H1 (cell line): ENCODE data around the gene GDPD5. TPM values are rescaled to one million over a fixed set of nuclear protein-coding genes. Genes with fewer than 3 reads are reported as not detected.

Experiments
- CTCF ChIA-PET: fragments of 300-600 bp; sonication (Branson Sonifier 250); formaldehyde crosslinking; loops from one replicate; lab custom pipeline; 2021; ENCODE audit not compliant: partially characterized antibody; lab: Charles Lee
- POLR2A ChIA-PET: fragments of 300-600 bp; sonication (Branson Sonifier 250); formaldehyde crosslinking; loops from one replicate; lab custom pipeline; 2021; ENCODE audit warnings: inconsistent platforms; ENCODE audit not compliant: partially characterized antibody; lab: Charles Lee
- DNase-seq, 2 experiments: peaks; one replicate each; pipeline versions ENCODE4 v3.0.0 to v3.0.0-alpha.2; 2010 to 2022; ENCODE audit warnings: low spot score in 2 of 2, low read depth in 1 of 2, mixed read lengths in 1 of 2
- FAIRE-seq: peaks from 2 replicates; lab custom pipeline; 2011; peaks lifted over from hg19 to GRCh38; lab: Jason Lieb, UNC
- H2AFZ ChIP-seq: 2 replicates; pipeline ENCODE4 v1.8.1; 2012; ENCODE audit warnings: low read length, inconsistent platforms
- H2AK5ac ChIP-seq: 2 replicates; pipeline ENCODE4 v1.6.1; 2013; ENCODE audit warnings: low read depth, low read length
- H2BK120ac ChIP-seq: replicated peaks from 2 replicates; pipeline ENCODE3; 2013; ENCODE audit warnings: low read depth, low read length, inconsistent platforms
- H2BK12ac ChIP-seq: 2 replicates; pipeline ENCODE4 v1.6.1; 2013; ENCODE audit warnings: low read depth, low read length
- H2BK15ac ChIP-seq: 2 replicates; pipeline ENCODE4 v1.6.1; 2013; ENCODE audit warnings: low read length
- H2BK20ac ChIP-seq: 2 replicates; pipeline ENCODE4 v1.6.1; 2013; ENCODE audit warnings: low read length
- H2BK5ac ChIP-seq: 2 replicates; pipeline ENCODE4 v1.6.1; 2013; ENCODE audit warnings: low read depth, low read length
- H3K14ac ChIP-seq: 2 replicates; pipeline ENCODE4 v1.6.1; 2013; ENCODE audit warnings: inconsistent platforms; ENCODE audit not compliant: insufficient read length
- H3K18ac ChIP-seq: 2 replicates; pipeline ENCODE4 v1.6.1; 2013; ENCODE audit warnings: low read length; ENCODE audit errors: extremely low read depth
- H3K23ac ChIP-seq: 2 replicates; pipeline ENCODE4 v1.6.1; 2013; ENCODE audit warnings: inconsistent platforms; ENCODE audit not compliant: insufficient read length
- H3K23me2 ChIP-seq: 2 replicates; pipeline ENCODE4 v1.6.1; 2013; ENCODE audit warnings: low read depth, low read length
- H3K27ac ChIP-seq: 2 replicates; pipeline ENCODE4 v1.6.1; 2011; ENCODE audit warnings: low read depth, low read length, inconsistent platforms
- H3K27me3 ChIP-seq, 4 experiments: replicated peaks in 1 of 4; 1 replicate in 1 of 4; 2 replicates in 3 of 4; pipeline versions ENCODE4 v1.6.1 to v1.8.1; 2011 to 2013; ENCODE audit warnings: low read length in 3 of 4, mild to moderate bottlenecking in 3 of 4, inconsistent platforms in 2 of 4, mixed read lengths in 2 of 4, moderate library complexity in 1 of 4; ENCODE audit not compliant: control insufficient read depth in 3 of 4, insufficient read depth in 3 of 4; ENCODE audit errors: extremely low read depth in 1 of 4
- H3K36me3 ChIP-seq, 4 experiments: 2 replicates each; pipeline versions ENCODE4 v1.6.1 to v1.8.1; 2011 to 2013; ENCODE audit warnings: mild to moderate bottlenecking in 4 of 4, low read length in 3 of 4, moderate library complexity in 2 of 4, control low read depth in 1 of 4, inconsistent platforms in 1 of 4; ENCODE audit not compliant: insufficient read depth in 4 of 4, control insufficient read depth in 2 of 4
- H3K4ac ChIP-seq: replicated peaks from 2 replicates; pipeline ENCODE3; 2013; ENCODE audit warnings: low read length, low read depth, mixed read lengths, inconsistent platforms; ENCODE audit not compliant: insufficient read length
- H3K4me1 ChIP-seq, 4 experiments: replicated peaks in 1 of 4; 1 replicate in 1 of 4; 2 replicates in 3 of 4; pipeline versions ENCODE4 v1.6.1 to v1.8.1; 2011 to 2013; ENCODE audit warnings: low read length in 3 of 4, inconsistent platforms in 2 of 4, mixed read lengths in 1 of 4; ENCODE audit not compliant: insufficient read depth in 4 of 4, control insufficient read depth in 3 of 4
- H3K4me2 ChIP-seq, 2 experiments: 2 replicates each; pipeline versions ENCODE4 v1.6.1 to v1.8.1; 2011 to 2013; ENCODE audit warnings: low read depth in 2 of 2, low read length in 2 of 2, control low read depth in 1 of 2, inconsistent platforms in 1 of 2, mild to moderate bottlenecking in 1 of 2; ENCODE audit not compliant: insufficient read depth in 1 of 2
- H3K4me3 ChIP-seq, 4 experiments: fragments of 200-600, 300-600 bp in 1 of 4; sonication (generic), shearing (Covaris generic), sonication (Bioruptor Twin) in 1 of 4; 2 replicates each; pipeline versions ENCODE4 v1.5.1 to v1.8.1; 2011 to 2016; ENCODE audit warnings: low read length in 4 of 4, low read depth in 3 of 4, control low read depth in 2 of 4, inconsistent platforms in 2 of 4, mild to moderate bottlenecking in 2 of 4, mixed read lengths in 1 of 4, moderate library complexity in 1 of 4; ENCODE audit not compliant: insufficient read depth in 2 of 4; ENCODE audit errors: extremely low read depth in 1 of 4
- H3K56ac ChIP-seq: replicated peaks from 2 replicates; pipeline ENCODE3; 2013; ENCODE audit warnings: low read depth, mild to moderate bottlenecking, mixed read lengths, low read length, inconsistent platforms; ENCODE audit not compliant: insufficient read length
- H3K79me1 ChIP-seq: 2 replicates; pipeline ENCODE4 v1.6.1; 2013; ENCODE audit warnings: low read depth, low read length, control low read depth
- H3K79me2 ChIP-seq, 2 experiments: 2 replicates each; pipeline versions ENCODE4 v1.6.1 to v1.8.1; 2012 to 2013; ENCODE audit warnings: low read length in 2 of 2, mild to moderate bottlenecking in 2 of 2, inconsistent platforms in 1 of 2; ENCODE audit not compliant: insufficient read depth in 2 of 2, control insufficient read depth in 1 of 2
- H3K9ac ChIP-seq, 4 experiments: replicated peaks in 1 of 4; 1 replicate in 1 of 4; 2 replicates in 3 of 4; pipeline versions ENCODE4 v1.6.1 to v1.8.1; 2011 to 2013; ENCODE audit warnings: low read depth in 3 of 4, low read length in 3 of 4, control low read depth in 2 of 4, mild to moderate bottlenecking in 2 of 4, moderate library complexity in 2 of 4, inconsistent platforms in 1 of 4; ENCODE audit errors: extremely low read depth in 1 of 4
- H3K9me3 ChIP-seq, 2 experiments: 2 replicates each; pipeline versions ENCODE4 v1.6.1 to v1.8.1; 2012 to 2013; ENCODE audit warnings: mild to moderate bottlenecking in 2 of 2, moderate library complexity in 2 of 2, control low read depth in 1 of 2, inconsistent platforms in 1 of 2, low read depth in 1 of 2, low read length in 1 of 2, mixed read lengths in 1 of 2; ENCODE audit not compliant: insufficient read depth in 2 of 2
- H4K20me1 ChIP-seq, 2 experiments: replicated peaks in 1 of 2; 2 replicates each; pipeline versions ENCODE3 to v1.8.1; 2011 to 2013; ENCODE audit warnings: inconsistent platforms in 2 of 2, low read length in 2 of 2, mild to moderate bottlenecking in 1 of 2; ENCODE audit not compliant: insufficient read depth in 2 of 2, control insufficient read depth in 1 of 2
- H4K5ac ChIP-seq: 2 replicates; pipeline ENCODE4 v1.6.1; 2013; ENCODE audit warnings: low read length, low read depth, mixed read lengths, inconsistent platforms; ENCODE audit not compliant: insufficient read length
- H4K8ac ChIP-seq: 2 replicates; pipeline ENCODE4 v1.8.0; 2013; ENCODE audit warnings: mild to moderate bottlenecking, moderate library complexity, low read length, inconsistent platforms; ENCODE audit not compliant: insufficient read depth; ENCODE audit errors: extremely low read depth
- H4K91ac ChIP-seq: replicated peaks from 2 replicates; pipeline ENCODE3; 2013; ENCODE audit warnings: low read length, mixed read lengths, inconsistent platforms; ENCODE audit not compliant: insufficient read length
- CBX5 ChIP-seq: fragments of 300-800, 300-1000 bp; sonication (generic); IDR thresholded peaks from 2 replicates; pipeline ENCODE4 v1.7.1; 2016; ENCODE audit warnings: antibody characterized with exemption, low read length, low read depth
- EZH2 ChIP-seq: fragments of 200-600 bp; sonication (generic); IDR thresholded peaks from 2 replicates; pipeline ENCODE4 v1.7.1; 2012; ENCODE audit warnings: low read depth, mild to moderate bottlenecking, moderate library complexity, low read length, inconsistent platforms; ENCODE audit not compliant: severe bottlenecking
- HDAC2 ChIP-seq, 2 experiments: fragments of 300-600 bp in 1 of 2; sonication (generic) in 1 of 2; IDR thresholded peaks; 2 replicates each; pipeline ENCODE4 v1.6.1; 2011 to 2012; ENCODE audit warnings: low read depth in 2 of 2, low read length in 2 of 2, mild to moderate bottlenecking in 2 of 2, moderate library complexity in 2 of 2, borderline replicate concordance in 1 of 2, inconsistent platforms in 1 of 2
- KDM4A ChIP-seq: IDR thresholded peaks from one replicate; pipeline ENCODE4 v1.7.1; 2012; ENCODE audit warnings: low read depth, mild to moderate bottlenecking, moderate library complexity, low read length, inconsistent platforms; ENCODE audit not compliant: severe bottlenecking
- NANOG ChIP-seq: IDR thresholded peaks from 2 replicates; pipeline ENCODE4 v1.6.1; 2011; ENCODE audit warnings: low read length, low read depth, mild to moderate bottlenecking, inconsistent platforms; ENCODE audit not compliant: insufficient read depth, poor library complexity, severe bottlenecking
- RBBP5 ChIP-seq: IDR thresholded peaks from 2 replicates; pipeline ENCODE4 v1.7.1; 2012; ENCODE audit warnings: low read depth, mild to moderate bottlenecking, inconsistent platforms, low read length, moderate library complexity, borderline replicate concordance
- SIN3A ChIP-seq, 2 experiments: IDR thresholded peaks in 1 of 2; conservative IDR thresholded peaks in 1 of 2; 2 replicates each; pipeline ENCODE4 v1.6.1; 2011 to 2012; ENCODE audit warnings: low read length in 2 of 2, improper control_type of control experiment in 1 of 2, low read depth in 1 of 2, mild to moderate bottlenecking in 1 of 2
- SP2 ChIP-seq: IDR thresholded peaks from 2 replicates; pipeline ENCODE4 v1.6.1; 2012; ENCODE audit warnings: mild to moderate bottlenecking, low read length, inconsistent platforms
- TEAD4 ChIP-seq: IDR thresholded peaks from 2 replicates; pipeline ENCODE4 v1.6.1; 2012; ENCODE audit warnings: low read depth, low read length, inconsistent platforms, mixed read lengths
- WGBS, 2 experiments: shearing (Covaris generic) in 1 of 2; methylation state at CpG; one replicate each; pipeline versions ENCODE4 v1.1.6 to v1.1.7; 2013 to 2015; ENCODE audit warnings: low lambda C conversion rate in 2 of 2, mixed read lengths in 2 of 2, inconsistent platforms in 1 of 2, low coverage in 1 of 2, missing lambda C conversion rate in 1 of 2; ENCODE audit not compliant: insufficient replicate concordance in 2 of 2, insufficient coverage in 1 of 2, insufficient read length in 1 of 2; ENCODE audit errors: extremely low coverage in 1 of 2, missing lambda C conversion rate in 1 of 2; 5-methylcytosine and 5-hydroxymethylcytosine counted together
- polyA plus RNA-seq, 7 experiments: library from polyadenylated mRNA; depleted of rRNA in 3 of 7; stranded (reverse) in 5 of 7; unstranded in 2 of 7; fragments of >200 nt in 5 of 7; fragments of 200-250 nt in 2 of 7; gene quantifications; 1 replicate in 5 of 7; 2 replicates in 1 of 7; 4 replicates in 1 of 7; pipeline versions ENCODE4 v1.2.1 to v1.2.3, GENCODE V29; 2011 to 2013; ENCODE audit warnings: missing spikeins in 2 of 7, mixed read lengths in 2 of 7
- total RNA-seq: library from RNA; stranded (reverse); fragmentation: NEBNext Ultra II Directional; extraction: Animal tissue kit (Norgen Biotek cat#: 25700); gene quantifications from 2 replicates; pipeline ENCODE4 v1.2.1, GENCODE V29; 2021
- TF ChIP-seq, protein P1 (sequence below): IDR thresholded peaks from 2 replicates; pipeline ENCODE4 v1.6.1; 2012; ENCODE audit warnings: inconsistent platforms

Gene GDPD5
- total and polyA plus RNA-seq, 2 of the 8 experiments (the other 6 are each of a cell fraction or from before 2014, with no cell fraction given), result 7.8 to 8.6 TPM

DNA sequence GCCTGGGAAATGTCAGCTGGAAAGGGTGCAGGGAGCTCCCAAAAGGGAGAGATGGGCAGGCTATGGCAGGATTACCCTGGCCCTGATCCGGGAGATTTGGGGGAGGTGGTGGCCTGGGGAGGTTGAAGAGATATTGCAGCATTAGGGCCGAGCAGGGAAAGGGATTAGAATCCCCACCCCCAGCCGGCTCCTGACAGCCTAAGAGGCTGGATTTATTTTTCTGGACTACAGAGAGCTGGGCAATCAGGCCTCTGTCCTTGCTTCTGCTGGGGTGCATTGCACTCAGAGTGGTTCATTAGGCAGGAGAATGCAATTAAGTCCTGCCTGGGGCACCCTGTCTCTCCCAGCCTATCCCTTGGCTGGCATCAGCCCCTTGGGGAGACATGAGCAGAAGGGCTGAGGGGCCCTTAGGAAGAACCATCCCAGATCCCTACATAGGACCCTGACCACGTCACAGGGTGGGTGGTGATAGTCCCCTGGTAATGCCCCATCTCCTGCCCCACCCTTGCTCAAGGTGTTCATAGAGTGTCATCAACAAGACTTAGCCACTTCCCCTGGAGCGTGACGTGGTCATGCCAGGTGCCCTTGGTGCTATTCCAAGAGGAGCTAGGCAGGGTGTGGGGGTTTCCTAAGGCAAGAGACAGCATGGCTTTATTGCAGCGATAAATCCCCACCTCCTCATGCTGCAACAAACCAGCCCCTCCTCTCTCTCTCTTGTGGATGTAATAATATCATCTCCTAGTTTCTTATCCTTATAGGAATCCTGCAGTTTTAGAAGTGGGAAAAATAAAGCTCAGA lies 54.4 kb downstream of the GDPD5 start:
- H3K4ac ChIP-seq, result no peak overlapping the region
- CTCF ChIA-PET, result interaction anchor here (0.6 to 31.5 kb wide), 10 partner anchors 9 to 76 kb away, joined by 3 to 603 read pairs (median 4); partner anchors contain the start of gene GDPD5
- H2BK12ac ChIP-seq, result no peak overlapping the region
- H2BK5ac ChIP-seq, result no peak overlapping the region
- FAIRE-seq, result no peak
- no peak overlapping the region for H3K18ac ChIP-seq
- no peaks in the 10 kb centered on the region for H3K9me3 ChIP-seq
- H4K5ac ChIP-seq, result no peak overlapping the region
- no peak overlapping the region for H3K14ac ChIP-seq
- no peak overlapping the region for H3K23ac ChIP-seq
- H4K20me1 ChIP-seq, result no peaks in the 10 kb centered on the region
- no peak overlapping the region for H3K27ac ChIP-seq
- no peak overlapping the region for H2BK20ac ChIP-seq
- H3K9ac ChIP-seq, result no peak overlapping the region
- H3K56ac ChIP-seq, result no peak overlapping the region
- 86% methylated on average over 7 of the region's 7 CpGs; no CpG with 5 or more reads in 1 of the 2 experiments for WGBS, 2 experiments
- no peak overlapping the region for H3K4me3 ChIP-seq
- POLR2A ChIA-PET, result interaction anchor here (0.9 to 2.9 kb wide), 5 partner anchors 9 to 100 kb away, joined by 3 to 13 read pairs (median 4); partner anchors contain the start of gene RPS3
- peaks cover 3 to 8% (median 4%) of the 10 kb centered on the region in 4 experiments; a peak in 5 of 7 replicates for H3K4me1 ChIP-seq
- no peak for DNase-seq
- H2AK5ac ChIP-seq, result no peak overlapping the region
- no peak overlapping the region for H2BK15ac ChIP-seq
- no peak overlapping the region for H2BK120ac ChIP-seq
- H3K79me1 ChIP-seq, result no peaks in the 10 kb centered on the region
- H3K23me2 ChIP-seq, result no peaks in the 10 kb centered on the region
- H3K79me2 ChIP-seq, result no peaks in the 10 kb centered on the region
- no peaks in the 10 kb centered on the region for H3K36me3 ChIP-seq
- no peak overlapping the region for H3K4me2 ChIP-seq
- H2AFZ ChIP-seq, result no peak overlapping the region
- no peaks in the 10 kb centered on the region for H3K27me3 ChIP-seq
- H4K8ac ChIP-seq, result no peak overlapping the region
- H4K91ac ChIP-seq, result no peak overlapping the region
- TF ChIP-seq EZH2 (no peak), SIN3A (conservative IDR thresholded peaks at IDR 0.05 in 1 of 2, IDR thresholded peaks at IDR 0.05 in 1 of 2; ENCODE audit: low read depth in 1 of 2, low read length in 2 of 2) (no peak), HDAC2 (IDR thresholded peaks at IDR 0.05; ENCODE audit: borderline replicate concordance in 1 of 2, low read depth in 2 of 2, low read length in 2 of 2) (no peak), KDM4A (no peak), CBX5 (no peak), RBBP5 (no peak), NANOG (no peak), SP2 (no peak), TEAD4 (no peak)
- TF ChIP-seq, protein P1, sequence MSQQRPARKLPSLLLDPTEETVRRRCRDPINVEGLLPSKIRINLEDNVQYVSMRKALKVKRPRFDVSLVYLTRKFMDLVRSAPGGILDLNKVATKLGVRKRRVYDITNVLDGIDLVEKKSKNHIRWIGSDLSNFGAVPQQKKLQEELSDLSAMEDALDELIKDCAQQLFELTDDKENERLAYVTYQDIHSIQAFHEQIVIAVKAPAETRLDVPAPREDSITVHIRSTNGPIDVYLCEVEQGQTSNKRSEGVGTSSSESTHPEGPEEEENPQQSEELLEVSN, result no peak
